ENCODE data around the gene IGF1R.

The IGF1R gene

GRCh38 chr15:98728082-98728810 lies 79.9 kb downstream of the IGF1R start:
- DNase-seq, result no peak

GRCh38 chr15:98728811-98729160 lies 80.4 kb downstream of the IGF1R start:
- DNase-seq, result no peak

- no peak for DNase-seq
Measured at GRCh38 chr15:98729446-98730042, 81.2 kb downstream of the IGF1R start.

- DNase-seq, result no peak
Measured at GRCh38 chr15:98730860-98731711, 82.7 kb downstream of the IGF1R start.

- DNase-seq, result peak in 1 of 5 experiments; percentile 24
Measured at GRCh38 chr15:98731712-98732450, 83.5 kb downstream of the IGF1R start.

GRCh38 chr15:98733098-98733497 lies 84.8 kb downstream of the IGF1R start:
- no peak for DNase-seq

- no peak for DNase-seq
Measured at GRCh38 chr15:98734466-98735199, 86.3 kb downstream of the IGF1R start.

- DNase-seq, result no peak
Measured at GRCh38 chr15:98735304-98735703, 87.0 kb downstream of the IGF1R start.

- DNase-seq, result no peak
Measured at GRCh38 chr15:98735895-98736617, 87.7 kb downstream of the IGF1R start.

GRCh38 chr15:98737159-98737558 lies 88.8 kb downstream of the IGF1R start:
- DNase-seq, result no peak

- DNase-seq, result no peak
Measured at GRCh38 chr15:98737721-98738120, 89.4 kb downstream of the IGF1R start.

GRCh38 chr15:98738689-98739401 lies 90.5 kb downstream of the IGF1R start:
- DNase-seq, result peak in 1 of 5 experiments; percentile 40

- DNase-seq, result peak in 1 of 5 experiments; percentile 39
Measured at GRCh38 chr15:98740295-98740694, 92.0 kb downstream of the IGF1R start.

- DNase-seq, result no peak
Measured at GRCh38 chr15:98740963-98741362, 92.6 kb downstream of the IGF1R start.

- DNase-seq, result no peak
Measured at GRCh38 chr15:98743177-98743576, 94.8 kb downstream of the IGF1R start.

GRCh38 chr15:98744506-98744905 lies 96.2 kb downstream of the IGF1R start:
- DNase-seq, result no peak

GRCh38 chr15:98745179-98745578 lies 96.8 kb downstream of the IGF1R start:
- no peak for DNase-seq

- DNase-seq, result no peak
Measured at GRCh38 chr15:98745650-98746374, 97.5 kb downstream of the IGF1R start.

GRCh38 chr15:98746375-98747155 lies 98.2 kb downstream of the IGF1R start:
- DNase-seq, result no peak

All from T-helper 2 cell (primary cell).